Measurements from ENCODE around the gene ADAD2.

The ADAD2 gene

GRCh38 chr16:84176192-84177053 lies 14.5 kb upstream of the ADAD2 start:
- H3K9me3 ChIP-seq (ENCODE audit: control extremely low read depth in 1 of 5, control insufficient read depth in 4 of 5, insufficient read depth in 2 of 5, low read depth in 1 of 5, low read length in 4 of 5), result no peaks in the 10 kb centered on the region
- WGBS (ENCODE audit: insufficient coverage), result 95% methylated on average over 17 of the region's 18 CpGs

GRCh38 chr16:84177741-84178073 lies 13.2 kb upstream of the ADAD2 start:
- Histone ChIP-seq H3K36me3 (ENCODE audit: control insufficient read depth in 4 of 4, insufficient read depth in 4 of 4, low read length in 3 of 4) (peaks cover 4 to 53% (median 37%) of the 10 kb centered on the region in 4 experiments), H3K4me1 (ENCODE audit: control extremely low read depth in 1 of 4, control insufficient read depth in 4 of 4, insufficient read depth in 4 of 4, low read length in 3 of 4) (peaks cover 0 to 4% (median 1%) of the 10 kb centered on the region in 4 experiments), H3K4me3 (ENCODE audit: control insufficient read depth in 1 of 7, extremely low read depth in 1 of 7, insufficient read depth in 4 of 7, low read depth in 2 of 7, low read length in 6 of 7) (no peak overlapping the region), H3K9me3 (ENCODE audit: control extremely low read depth in 1 of 5, control insufficient read depth in 4 of 5, insufficient read depth in 2 of 5, low read depth in 1 of 5, low read length in 4 of 5) (no peaks in the 10 kb centered on the region), H3K27ac (ENCODE audit: insufficient read depth in 1 of 2, low read depth in 1 of 2, low read length in 2 of 2, poor library complexity in 1 of 2, severe bottlenecking in 2 of 2) (no peak overlapping the region), H3K27me3 (replicated peaks in 2 of 5; ENCODE audit: control insufficient read depth in 4 of 5, insufficient read depth in 5 of 5, low read length in 4 of 5) (peaks cover 0 to 18% (median 10%) of the 10 kb centered on the region in 5 experiments)
- ChIA-PET POLR2A (interaction anchor here (1.0 kb wide), 1 partner anchor 61 kb away, joined by 3 read pairs; the partner anchor contains the start of gene MBTPS1), CTCF (interaction anchor here (0.6 to 1.8 kb wide), 4 partner anchors 10 to 122 kb away, joined by 3 to 6 read pairs (median 3); no protein-coding TSS in a partner anchor)
- WGBS (ENCODE audit: insufficient coverage), result 90% methylated on average over 4 of the region's 9 CpGs
- no peak for DNase-seq

More at GRCh38 chr16:84176192-84177053, 14.5 kb upstream of the ADAD2 start:
- no peak for DNase-seq
- CTCF ChIA-PET, result interaction anchor here (1.3 to 2.0 kb wide), 5 partner anchors 8 to 92 kb away, joined by 3 to 6 read pairs (median 4); no protein-coding TSS in a partner anchor
- Histone ChIP-seq H3K27me3 (replicated peaks in 2 of 5; ENCODE audit: control insufficient read depth in 4 of 5, insufficient read depth in 5 of 5, low read length in 4 of 5) (peaks cover 0 to 19% (median 10%) of the 10 kb centered on the region in 5 experiments), H3K4me1 (ENCODE audit: control extremely low read depth in 1 of 4, control insufficient read depth in 4 of 4, insufficient read depth in 4 of 4, low read length in 3 of 4) (peaks cover 0 to 4% (median 1%) of the 10 kb centered on the region in 4 experiments), H3K4me3 (ENCODE audit: control insufficient read depth in 1 of 7, extremely low read depth in 1 of 7, insufficient read depth in 4 of 7, low read depth in 2 of 7, low read length in 6 of 7) (no peak overlapping the region), H3K27ac (ENCODE audit: insufficient read depth in 1 of 2, low read depth in 1 of 2, low read length in 2 of 2, poor library complexity in 1 of 2, severe bottlenecking in 2 of 2) (no peak overlapping the region), H3K36me3 (ENCODE audit: control insufficient read depth in 4 of 4, insufficient read depth in 4 of 4, low read length in 3 of 4) (peaks cover 0 to 40% (median 26%) of the 10 kb centered on the region in 4 experiments)
- POLR2A ChIA-PET, result no interaction called here

- H3K9me3 ChIP-seq (ENCODE audit: control extremely low read depth in 1 of 5, control insufficient read depth in 4 of 5, insufficient read depth in 2 of 5, low read depth in 1 of 5, low read length in 4 of 5), result no peaks in the 10 kb centered on the region
- peaks cover 0 to 4% (median 1%) of the 10 kb centered on the region in 4 experiments for H3K4me1 ChIP-seq (ENCODE audit: control extremely low read depth in 1 of 4, control insufficient read depth in 4 of 4, insufficient read depth in 4 of 4, low read length in 3 of 4)
- peaks cover 0 to 18% (median 10%) of the 10 kb centered on the region in 5 experiments for H3K27me3 ChIP-seq (replicated peaks in 2 of 5; ENCODE audit: control insufficient read depth in 4 of 5, insufficient read depth in 5 of 5, low read length in 4 of 5)
- peaks cover 4 to 59% (median 42%) of the 10 kb centered on the region in 4 experiments for H3K36me3 ChIP-seq (ENCODE audit: control insufficient read depth in 4 of 4, insufficient read depth in 4 of 4, low read length in 3 of 4)
- H3K4me3 ChIP-seq (ENCODE audit: control insufficient read depth in 1 of 7, extremely low read depth in 1 of 7, insufficient read depth in 4 of 7, low read depth in 2 of 7, low read length in 6 of 7), result no peak overlapping the region
- ChIA-PET POLR2A (interaction anchor here (0.6 to 1.0 kb wide), 2 partner anchors 12 to 62 kb away, joined by 3 read pairs; partner anchors contain the start of gene MBTPS1), CTCF (interaction anchor here (0.6 to 1.8 kb wide), 7 partner anchors 7 to 123 kb away, joined by 3 to 6 read pairs (median 3); no protein-coding TSS in a partner anchor)
- 98% methylated on average over 14 of the region's 15 CpGs for WGBS (ENCODE audit: insufficient coverage)
- no peak for DNase-seq
- H3K27ac ChIP-seq (ENCODE audit: insufficient read depth in 1 of 2, low read depth in 1 of 2, low read length in 2 of 2, poor library complexity in 1 of 2, severe bottlenecking in 2 of 2), result no peak overlapping the region
Measured at GRCh38 chr16:84178146-84178765, 12.7 kb upstream of the ADAD2 start.

GRCh38 chr16:84178892-84179611 lies 11.9 kb upstream of the ADAD2 start:
- H3K27me3 ChIP-seq (replicated peaks in 2 of 5; ENCODE audit: control insufficient read depth in 4 of 5, insufficient read depth in 5 of 5, low read length in 4 of 5), result peaks cover 0 to 16% (median 7%) of the 10 kb centered on the region in 5 experiments
- no peak for DNase-seq
- no peak overlapping the region for H3K4me3 ChIP-seq (ENCODE audit: control insufficient read depth in 1 of 7, extremely low read depth in 1 of 7, insufficient read depth in 4 of 7, low read depth in 2 of 7, low read length in 6 of 7)
- POLR2A ChIA-PET, result interaction anchor here (0.6 kb wide), 1 partner anchor 13 kb away, joined by 3 read pairs; no protein-coding TSS in a partner anchor
- peaks cover 0 to 4% (median 1%) of the 10 kb centered on the region in 4 experiments for H3K4me1 ChIP-seq (ENCODE audit: control extremely low read depth in 1 of 4, control insufficient read depth in 4 of 4, insufficient read depth in 4 of 4, low read length in 3 of 4)
- WGBS (ENCODE audit: insufficient coverage), result 96% methylated on average over 24 of the region's 28 CpGs
- no peak overlapping the region for H3K27ac ChIP-seq (ENCODE audit: insufficient read depth in 1 of 2, low read depth in 1 of 2, low read length in 2 of 2, poor library complexity in 1 of 2, severe bottlenecking in 2 of 2)
- CTCF ChIA-PET, result interaction anchor here (1.1 to 1.8 kb wide), 6 partner anchors 8 to 129 kb away, joined by 3 to 6 read pairs (median 3); no protein-coding TSS in a partner anchor
- H3K36me3 ChIP-seq (ENCODE audit: control insufficient read depth in 4 of 4, insufficient read depth in 4 of 4, low read length in 3 of 4), result peaks cover 6 to 65% (median 46%) of the 10 kb centered on the region in 4 experiments
- no peaks in the 10 kb centered on the region for H3K9me3 ChIP-seq (ENCODE audit: control extremely low read depth in 1 of 5, control insufficient read depth in 4 of 5, insufficient read depth in 2 of 5, low read depth in 1 of 5, low read length in 4 of 5)

DNA sequence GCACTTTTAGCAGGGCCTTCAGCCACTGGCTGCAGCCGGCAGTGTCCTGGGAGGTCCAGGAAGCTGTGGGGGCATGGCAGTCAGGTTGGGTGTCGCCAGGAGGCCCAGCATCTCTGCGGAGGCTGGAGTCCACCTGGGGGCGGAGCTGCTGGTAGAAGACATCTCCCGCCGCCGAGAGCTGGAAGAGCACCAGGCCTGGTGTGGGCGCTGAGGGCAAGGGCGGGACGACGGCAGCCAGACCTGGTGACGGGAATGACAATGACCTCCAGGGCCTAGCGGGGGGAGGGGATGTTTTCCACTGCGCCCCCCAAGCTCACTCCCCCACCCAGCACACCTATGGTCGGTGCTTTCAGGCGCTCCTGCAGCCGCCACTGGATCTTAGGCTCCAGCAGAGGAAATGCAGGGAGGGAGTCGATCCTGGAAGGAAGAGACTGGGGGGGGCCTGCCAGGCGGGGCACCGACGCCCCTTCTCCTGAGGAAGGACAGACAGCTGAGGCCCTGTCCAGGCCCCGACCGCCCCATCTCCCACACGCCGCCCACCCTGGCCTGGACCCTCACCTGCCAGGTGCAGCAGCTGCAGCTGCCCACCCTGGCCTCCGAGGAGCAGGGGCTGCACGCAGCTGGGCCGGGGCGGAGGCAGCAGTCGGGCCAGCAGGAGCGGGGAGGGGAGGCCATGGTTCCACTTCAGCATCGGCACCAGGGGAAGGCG lies 11.2 kb upstream of the ADAD2 start:
- POLR2A ChIA-PET, result no interaction called here
- Histone ChIP-seq H3K27ac (ENCODE audit: insufficient read depth in 1 of 2, low read depth in 1 of 2, low read length in 2 of 2, poor library complexity in 1 of 2, severe bottlenecking in 2 of 2) (no peak overlapping the region), H3K4me3 (ENCODE audit: control insufficient read depth in 1 of 7, extremely low read depth in 1 of 7, insufficient read depth in 4 of 7, low read depth in 2 of 7, low read length in 6 of 7) (no peak overlapping the region), H3K36me3 (ENCODE audit: control insufficient read depth in 4 of 4, insufficient read depth in 4 of 4, low read length in 3 of 4) (peaks cover 11 to 72% (median 51%) of the 10 kb centered on the region in 4 experiments), H3K9me3 (ENCODE audit: control extremely low read depth in 1 of 5, control insufficient read depth in 4 of 5, insufficient read depth in 2 of 5, low read depth in 1 of 5, low read length in 4 of 5) (no peaks in the 10 kb centered on the region), H3K4me1 (ENCODE audit: control extremely low read depth in 1 of 4, control insufficient read depth in 4 of 4, insufficient read depth in 4 of 4, low read length in 3 of 4) (peaks cover 0 to 4% (median 1%) of the 10 kb centered on the region in 4 experiments), H3K27me3 (replicated peaks in 2 of 5; ENCODE audit: control insufficient read depth in 4 of 5, insufficient read depth in 5 of 5, low read length in 4 of 5) (peaks cover 0 to 8% (median 2%) of the 10 kb centered on the region in 5 experiments)
- 94% methylated on average over 20 of the region's 33 CpGs for WGBS (ENCODE audit: insufficient coverage)
- no peak for DNase-seq
- CTCF ChIA-PET, result interaction anchor here (1.1 to 1.8 kb wide), 5 partner anchors 9 to 128 kb away, joined by 3 to 6 read pairs (median 3); no protein-coding TSS in a partner anchor

GRCh38 chr16:84180519-84181140 lies 10.3 kb upstream of the ADAD2 start:
- 95% methylated on average over 20 of the region's 21 CpGs for WGBS (ENCODE audit: insufficient coverage)
- Histone ChIP-seq H3K27me3 (replicated peaks in 2 of 5; ENCODE audit: control insufficient read depth in 4 of 5, insufficient read depth in 5 of 5, low read length in 4 of 5) (peaks cover 0 to 3% (median 2%) of the 10 kb centered on the region in 5 experiments), H3K9me3 (ENCODE audit: control extremely low read depth in 1 of 5, control insufficient read depth in 4 of 5, insufficient read depth in 2 of 5, low read depth in 1 of 5, low read length in 4 of 5) (no peaks in the 10 kb centered on the region), H3K27ac (ENCODE audit: insufficient read depth in 1 of 2, low read depth in 1 of 2, low read length in 2 of 2, poor library complexity in 1 of 2, severe bottlenecking in 2 of 2) (no peak overlapping the region), H3K4me3 (ENCODE audit: control insufficient read depth in 1 of 7, extremely low read depth in 1 of 7, insufficient read depth in 4 of 7, low read depth in 2 of 7, low read length in 6 of 7) (no peak overlapping the region), H3K36me3 (ENCODE audit: control insufficient read depth in 4 of 4, insufficient read depth in 4 of 4, low read length in 3 of 4) (peaks cover 11 to 78% (median 55%) of the 10 kb centered on the region in 4 experiments), H3K4me1 (ENCODE audit: control extremely low read depth in 1 of 4, control insufficient read depth in 4 of 4, insufficient read depth in 4 of 4, low read length in 3 of 4) (peaks cover 0 to 2% (median under 1%) of the 10 kb centered on the region in 4 experiments)
- CTCF ChIA-PET, result no interaction called here
- POLR2A ChIA-PET, result no interaction called here
- DNase-seq, result no peak
